HFFc6 (cell line): ENCODE data around the gene MDN1. TPM values are rescaled to one million over a fixed set of nuclear protein-coding genes. Genes with fewer than 3 reads are reported as not detected.

ENCODE experiments used
- DNase-seq: peaks from one replicate; pipeline ENCODE4 v3.0.0-alpha.2; 2018
- H3K27ac Mint-ChIP-seq: 2 replicates; pipeline ENCODE4 v1.8.0; 2020; ENCODE audit warnings: mild to moderate bottlenecking, mixed read lengths
- H3K27me3 Mint-ChIP-seq: 2 replicates; pipeline ENCODE4 v1.8.0; 2021; ENCODE audit warnings: mild to moderate bottlenecking, moderate library complexity, mixed read lengths; ENCODE audit not compliant: insufficient read depth
- H3K36me3 Mint-ChIP-seq: 2 replicates; pipeline ENCODE4 v1.8.0; 2021; ENCODE audit warnings: low read depth, mixed read lengths
- H3K4me1 Mint-ChIP-seq: 2 replicates; pipeline ENCODE4 v1.8.0; 2020; ENCODE audit warnings: low read depth, mixed read lengths
- H3K4me3 Mint-ChIP-seq: 2 replicates; pipeline ENCODE4 v1.8.0; 2020; ENCODE audit warnings: mild to moderate bottlenecking, moderate library complexity, mixed read lengths
- H3K9me3 Mint-ChIP-seq: 2 replicates; pipeline ENCODE4 v1.8.0; 2020; ENCODE audit warnings: mild to moderate bottlenecking, mixed read lengths
- total RNA-seq, 6 experiments: library from RNA; stranded (reverse); fragmentation: NEBNext Ultra II Directional; extraction: Animal tissue kit (Norgen Biotek cat#: 25700); gene quantifications; 2 replicates in 1 of 6; 3 replicates in 5 of 6; pipeline ENCODE4 v1.2.3, GENCODE V29; 2021
- TF ChIP-seq, protein P1 (sequence below): fragments of 200-600 bp; sonication (generic); IDR thresholded peaks from 2 replicates; pipeline ENCODE4 v1.5.0; 2021; ENCODE audit warnings: antibody characterized with exemption, mild to moderate bottlenecking

MDN1 gene
- total RNA-seq, 6 experiments from 2014 or later, result 17.4 to 25.4 (median 18.4) TPM

DNA sequence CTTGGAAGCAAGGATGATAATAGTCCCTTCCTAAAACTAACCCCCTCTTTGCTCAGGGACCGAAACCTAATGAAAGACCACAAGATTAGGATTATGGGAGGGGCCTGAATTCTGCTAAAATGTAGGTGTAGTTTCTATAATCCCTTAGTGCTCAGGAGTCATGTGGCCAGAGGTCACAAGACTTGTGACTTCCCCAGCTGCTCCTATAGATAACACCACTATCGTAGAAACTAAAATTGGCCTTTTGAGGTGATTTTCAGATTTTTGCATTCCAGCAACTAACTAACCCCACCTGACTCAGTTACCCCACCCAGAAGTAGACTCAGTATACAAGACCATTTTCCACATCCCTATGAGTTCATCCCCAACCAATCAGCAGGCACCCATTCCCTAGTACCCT lies 42.1 kb downstream of the MDN1 start:
- H3K4me3 Mint-ChIP-seq, result no peak overlapping the region
- peaks cover 8% of the 10 kb centered on the region for H3K4me1 Mint-ChIP-seq
- H3K27me3 Mint-ChIP-seq, result no peaks in the 10 kb centered on the region; the same call in 1 of the 2 replicates
- no peak overlapping the region for H3K27ac Mint-ChIP-seq
- H3K9me3 Mint-ChIP-seq, result no peaks in the 10 kb centered on the region
- no peak for DNase-seq
- H3K36me3 Mint-ChIP-seq, result peaks cover 23% of the 10 kb centered on the region
- TF ChIP-seq, protein P1, sequence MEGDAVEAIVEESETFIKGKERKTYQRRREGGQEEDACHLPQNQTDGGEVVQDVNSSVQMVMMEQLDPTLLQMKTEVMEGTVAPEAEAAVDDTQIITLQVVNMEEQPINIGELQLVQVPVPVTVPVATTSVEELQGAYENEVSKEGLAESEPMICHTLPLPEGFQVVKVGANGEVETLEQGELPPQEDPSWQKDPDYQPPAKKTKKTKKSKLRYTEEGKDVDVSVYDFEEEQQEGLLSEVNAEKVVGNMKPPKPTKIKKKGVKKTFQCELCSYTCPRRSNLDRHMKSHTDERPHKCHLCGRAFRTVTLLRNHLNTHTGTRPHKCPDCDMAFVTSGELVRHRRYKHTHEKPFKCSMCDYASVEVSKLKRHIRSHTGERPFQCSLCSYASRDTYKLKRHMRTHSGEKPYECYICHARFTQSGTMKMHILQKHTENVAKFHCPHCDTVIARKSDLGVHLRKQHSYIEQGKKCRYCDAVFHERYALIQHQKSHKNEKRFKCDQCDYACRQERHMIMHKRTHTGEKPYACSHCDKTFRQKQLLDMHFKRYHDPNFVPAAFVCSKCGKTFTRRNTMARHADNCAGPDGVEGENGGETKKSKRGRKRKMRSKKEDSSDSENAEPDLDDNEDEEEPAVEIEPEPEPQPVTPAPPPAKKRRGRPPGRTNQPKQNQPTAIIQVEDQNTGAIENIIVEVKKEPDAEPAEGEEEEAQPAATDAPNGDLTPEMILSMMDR, result no peak

DNA sequence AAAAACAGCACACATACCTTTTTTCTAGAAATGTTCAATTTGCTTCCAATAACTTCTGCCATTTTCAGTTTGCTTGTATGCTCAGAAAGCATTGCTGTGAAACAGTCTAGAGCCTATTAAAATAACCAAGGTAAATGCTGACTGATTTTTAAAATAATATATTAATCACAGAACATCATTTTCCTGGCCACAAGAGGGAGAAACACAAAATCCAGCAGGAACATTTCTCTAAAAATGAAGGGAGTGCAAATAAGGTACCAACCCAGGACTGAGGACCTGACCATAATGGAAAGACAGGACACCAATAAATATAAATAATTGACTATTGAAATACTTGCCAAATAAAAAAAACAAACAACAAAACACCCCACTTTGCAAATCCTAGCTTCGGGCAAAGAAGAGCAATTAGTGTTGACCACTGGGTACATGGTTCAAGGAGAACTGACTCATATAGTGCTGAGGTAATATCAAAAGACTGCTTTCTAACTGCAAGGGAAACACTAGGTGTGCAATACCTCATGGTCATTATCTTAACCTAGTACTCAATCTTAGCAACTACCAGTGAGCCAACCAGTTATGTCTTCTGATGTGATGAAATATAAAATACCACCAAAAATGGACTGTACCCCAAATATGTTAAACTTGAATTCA lies 42.9 kb downstream of the MDN1 start:
- H3K27ac Mint-ChIP-seq, result no peak overlapping the region
- H3K36me3 Mint-ChIP-seq, result peaks cover 18% of the 10 kb centered on the region
- H3K4me3 Mint-ChIP-seq, result no peak overlapping the region
- TF ChIP-seq, protein P1, result peak; percentile 61
- no peaks in the 10 kb centered on the region for H3K9me3 Mint-ChIP-seq
- H3K4me1 Mint-ChIP-seq, result peaks cover 8% of the 10 kb centered on the region
- H3K27me3 Mint-ChIP-seq, result no peaks in the 10 kb centered on the region; the same call in 1 of the 2 replicates
- no peak for DNase-seq

DNA sequence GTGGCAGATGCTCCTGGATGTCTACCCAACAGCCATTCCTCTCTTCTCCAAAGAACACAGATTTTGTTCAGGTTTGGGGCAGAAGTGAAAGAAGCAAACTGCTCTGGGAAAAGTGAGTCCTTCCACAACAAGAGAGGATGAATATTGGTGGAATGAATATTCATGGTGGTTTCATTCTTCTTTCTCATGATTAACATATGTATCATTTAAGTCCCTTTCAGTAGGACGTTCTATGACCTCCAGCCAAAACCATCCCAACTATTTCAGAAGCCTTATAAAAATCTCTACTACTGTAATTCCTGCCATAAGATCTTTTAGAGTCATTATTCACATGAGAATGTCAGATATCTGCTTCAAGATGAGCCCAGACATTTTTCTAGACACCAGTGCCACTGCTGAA lies 44.4 kb downstream of the MDN1 start:
- H3K27me3 Mint-ChIP-seq, result no peaks in the 10 kb centered on the region; the same call in 1 of the 2 replicates
- H3K4me3 Mint-ChIP-seq, result no peak overlapping the region
- peaks cover 17% of the 10 kb centered on the region for H3K36me3 Mint-ChIP-seq
- DNase-seq, result peak; percentile 1
- peaks cover 8% of the 10 kb centered on the region for H3K4me1 Mint-ChIP-seq
- H3K27ac Mint-ChIP-seq, result peak overlapping the region; percentile 64
- H3K9me3 Mint-ChIP-seq, result no peaks in the 10 kb centered on the region
- TF ChIP-seq, protein P1, result no peak

DNA sequence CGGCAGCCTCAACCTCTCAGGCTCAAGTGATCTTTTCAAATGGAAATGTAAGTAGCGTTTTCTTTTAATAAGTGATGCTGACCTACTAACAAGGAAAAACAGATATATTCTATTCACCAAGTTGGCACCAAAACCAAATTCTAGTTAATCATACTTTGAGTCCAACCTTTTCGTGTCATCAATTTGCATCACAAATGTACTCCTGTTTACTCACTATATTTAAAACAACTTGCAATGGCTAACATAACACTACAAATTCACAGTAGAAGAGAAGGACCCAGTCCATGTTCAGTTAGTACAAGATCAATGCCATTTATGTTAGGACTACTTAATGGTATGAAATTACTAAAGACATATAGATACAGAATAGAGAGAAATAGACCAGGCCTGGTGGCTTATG lies 50.0 kb downstream of the MDN1 start:
- no peaks in the 10 kb centered on the region for H3K4me1 Mint-ChIP-seq
- H3K27ac Mint-ChIP-seq, result no peak overlapping the region
- H3K9me3 Mint-ChIP-seq, result no peaks in the 10 kb centered on the region
- DNase-seq, result no peak
- H3K36me3 Mint-ChIP-seq, result peaks cover 15% of the 10 kb centered on the region
- no peak overlapping the region for H3K4me3 Mint-ChIP-seq
- TF ChIP-seq, protein P1, result no peak
- H3K27me3 Mint-ChIP-seq, result no peaks in the 10 kb centered on the region; the same call in 1 of the 2 replicates

DNA sequence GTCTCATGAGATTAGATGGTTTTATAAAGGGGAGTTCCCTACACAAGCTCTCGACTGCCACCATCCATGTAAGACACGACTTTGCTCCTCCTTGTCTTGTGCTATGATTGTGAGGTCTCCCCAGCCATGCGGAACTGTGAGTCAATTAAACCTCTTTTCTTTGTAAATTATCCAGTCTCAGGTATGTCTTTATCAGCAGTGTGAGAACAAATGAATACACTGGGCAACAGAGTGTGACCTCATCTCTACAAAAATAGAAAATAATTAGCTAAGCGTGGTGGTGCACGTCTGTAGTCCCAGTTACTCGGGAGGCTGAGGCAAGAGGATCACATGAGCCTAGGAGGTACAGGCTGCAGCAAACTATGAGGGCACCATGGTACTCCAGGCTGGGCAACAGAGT lies 51.3 kb downstream of the MDN1 start:
- H3K9me3 Mint-ChIP-seq, result no peaks in the 10 kb centered on the region
- H3K36me3 Mint-ChIP-seq, result peaks cover 18% of the 10 kb centered on the region; the same call in 1 of the 2 replicates
- TF ChIP-seq, protein P1, result no peak
- peaks cover 6% of the 10 kb centered on the region; the same call in 1 of the 2 replicates for H3K4me1 Mint-ChIP-seq
- DNase-seq, result no peak
- no peaks in the 10 kb centered on the region for H3K27me3 Mint-ChIP-seq
- no peak overlapping the region for H3K27ac Mint-ChIP-seq
- no peak overlapping the region for H3K4me3 Mint-ChIP-seq
